ENCODE measurements around the gene CETN3.
"Not testable (repeated sequence)": the region's sequence is repeated elsewhere in the genome, so short reads cannot be mapped to it uniquely, and the experiment has no call there.

The CETN3 gene

DNA sequence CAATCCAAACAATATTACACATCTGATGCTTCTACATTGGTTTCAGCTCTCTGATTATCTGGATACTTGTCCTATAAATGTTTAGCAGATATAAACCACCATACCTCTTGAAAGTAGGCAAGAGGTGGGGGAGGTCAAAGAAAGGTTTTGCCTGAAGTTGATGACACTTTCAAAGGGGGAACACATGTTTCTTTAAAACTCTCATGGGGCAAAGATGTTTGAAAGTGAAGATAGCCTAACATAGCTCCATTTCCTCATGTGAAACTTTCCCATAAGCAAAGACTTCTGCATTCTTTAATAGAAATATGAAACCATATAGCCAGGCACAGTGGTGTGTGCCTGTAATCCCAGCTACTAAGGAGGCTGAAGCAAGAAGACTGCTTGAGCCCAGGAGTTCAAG is 62.1 kb downstream of the CETN3 start:
- H3K79me2 ChIP-seq (ENCODE audit: control insufficient read depth, low read length), result no peaks in the 10 kb centered on the region
- no peaks in the 10 kb centered on the region for H3K4me1 ChIP-seq (ENCODE audit: control insufficient read depth, low read length)
- no peaks in the 10 kb centered on the region for H3K9me2 ChIP-seq (replicated peaks; ENCODE audit: control insufficient read depth, low read length)
- H3K36me3 ChIP-seq (ENCODE audit: control insufficient read depth, low read length), result no peaks in the 10 kb centered on the region
- H3K27me3 ChIP-seq (ENCODE audit: control insufficient read depth, low read length), result no peaks in the 10 kb centered on the region
- no peaks in the 10 kb centered on the region for H4K20me1 ChIP-seq (ENCODE audit: control insufficient read depth, insufficient read depth, low read depth, low read length)
- no peak overlapping the region for H3K4me3 ChIP-seq (ENCODE audit: low read length)
- no peak overlapping the region for H3K4me2 ChIP-seq (ENCODE audit: low read length)
- H3K9me3 ChIP-seq (ENCODE audit: control insufficient read depth, insufficient read depth, low read length), result no peaks in the 10 kb centered on the region
- no peaks in the 10 kb centered on the region for H3F3A ChIP-seq (ENCODE audit: control insufficient read depth, insufficient read depth)
- H3K27ac ChIP-seq (ENCODE audit: low read depth, low read length), result no peak overlapping the region
- TF ChIP-seq, protein P1, sequence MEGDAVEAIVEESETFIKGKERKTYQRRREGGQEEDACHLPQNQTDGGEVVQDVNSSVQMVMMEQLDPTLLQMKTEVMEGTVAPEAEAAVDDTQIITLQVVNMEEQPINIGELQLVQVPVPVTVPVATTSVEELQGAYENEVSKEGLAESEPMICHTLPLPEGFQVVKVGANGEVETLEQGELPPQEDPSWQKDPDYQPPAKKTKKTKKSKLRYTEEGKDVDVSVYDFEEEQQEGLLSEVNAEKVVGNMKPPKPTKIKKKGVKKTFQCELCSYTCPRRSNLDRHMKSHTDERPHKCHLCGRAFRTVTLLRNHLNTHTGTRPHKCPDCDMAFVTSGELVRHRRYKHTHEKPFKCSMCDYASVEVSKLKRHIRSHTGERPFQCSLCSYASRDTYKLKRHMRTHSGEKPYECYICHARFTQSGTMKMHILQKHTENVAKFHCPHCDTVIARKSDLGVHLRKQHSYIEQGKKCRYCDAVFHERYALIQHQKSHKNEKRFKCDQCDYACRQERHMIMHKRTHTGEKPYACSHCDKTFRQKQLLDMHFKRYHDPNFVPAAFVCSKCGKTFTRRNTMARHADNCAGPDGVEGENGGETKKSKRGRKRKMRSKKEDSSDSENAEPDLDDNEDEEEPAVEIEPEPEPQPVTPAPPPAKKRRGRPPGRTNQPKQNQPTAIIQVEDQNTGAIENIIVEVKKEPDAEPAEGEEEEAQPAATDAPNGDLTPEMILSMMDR (IDR thresholded peaks at IDR 0.05; ENCODE audit: low read depth, low read length, poor library complexity, severe bottlenecking), result no peak
- TF ChIP-seq EZH2phosphoT487 (IDR thresholded peaks at IDR 0.05; ENCODE audit: borderline replicate concordance, low read length), result no peak

DNA sequence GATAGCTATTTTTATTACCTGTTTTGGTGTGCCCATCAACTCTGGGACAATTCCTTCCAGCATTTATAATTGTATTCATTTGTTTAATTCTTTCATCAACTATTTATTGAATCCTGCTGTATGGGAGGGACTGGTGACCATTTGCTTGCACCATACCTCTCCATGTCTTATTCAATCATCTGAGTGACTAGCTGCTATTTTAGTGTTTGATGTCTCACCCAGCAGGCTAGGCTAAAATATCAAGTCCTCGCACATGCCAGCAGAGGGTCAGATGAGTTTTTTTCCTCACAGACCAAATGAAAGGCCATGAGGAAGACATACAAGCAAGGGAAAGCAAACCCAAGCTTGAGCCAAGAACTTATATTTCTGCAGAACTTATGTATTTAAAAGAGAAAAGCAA is 63.9 kb downstream of the CETN3 start:
- H3K9me3 ChIP-seq (ENCODE audit: control insufficient read depth, insufficient read depth, low read length), result no peaks in the 10 kb centered on the region
- no peaks in the 10 kb centered on the region for H3K9me2 ChIP-seq (replicated peaks; ENCODE audit: control insufficient read depth, low read length)
- no peaks in the 10 kb centered on the region for H3K79me2 ChIP-seq (ENCODE audit: control insufficient read depth, low read length)
- TF ChIP-seq EZH2phosphoT487 (IDR thresholded peaks at IDR 0.05; ENCODE audit: borderline replicate concordance, low read length), result no peak
- TF ChIP-seq, protein P1 (IDR thresholded peaks at IDR 0.05; ENCODE audit: low read depth, low read length, poor library complexity, severe bottlenecking), result no peak
- no peak overlapping the region for H3K4me2 ChIP-seq (ENCODE audit: low read length)
- H3K27ac ChIP-seq (ENCODE audit: low read depth, low read length), result no peak overlapping the region
- H3F3A ChIP-seq (ENCODE audit: control insufficient read depth, insufficient read depth), result no peaks in the 10 kb centered on the region
- no peaks in the 10 kb centered on the region for H3K36me3 ChIP-seq (ENCODE audit: control insufficient read depth, low read length)
- no peaks in the 10 kb centered on the region for H4K20me1 ChIP-seq (ENCODE audit: control insufficient read depth, insufficient read depth, low read depth, low read length)
- no peak overlapping the region for H3K4me3 ChIP-seq (ENCODE audit: low read length)
- no peaks in the 10 kb centered on the region for H3K27me3 ChIP-seq (ENCODE audit: control insufficient read depth, low read length)
- H3K4me1 ChIP-seq (ENCODE audit: control insufficient read depth, low read length), result no peaks in the 10 kb centered on the region

GRCh38 chr5:90344689-90345088 is 64.9 kb downstream of the CETN3 start:
- Histone ChIP-seq H3F3A (ENCODE audit: control insufficient read depth, insufficient read depth) (no peaks in the 10 kb centered on the region), H4K20me1 (ENCODE audit: control insufficient read depth, insufficient read depth, low read depth, low read length) (no peaks in the 10 kb centered on the region), H3K4me3 (ENCODE audit: low read length) (no peak overlapping the region), H3K4me2 (ENCODE audit: low read length) (no peak overlapping the region), H3K79me2 (ENCODE audit: control insufficient read depth, low read length) (no peaks in the 10 kb centered on the region), H3K27me3 (ENCODE audit: control insufficient read depth, low read length) (no peaks in the 10 kb centered on the region), H3K9me3 (ENCODE audit: control insufficient read depth, insufficient read depth, low read length) (no peaks in the 10 kb centered on the region), H3K4me1 (ENCODE audit: control insufficient read depth, low read length) (no peaks in the 10 kb centered on the region), H3K36me3 (ENCODE audit: control insufficient read depth, low read length) (no peaks in the 10 kb centered on the region), H3K27ac (ENCODE audit: low read depth, low read length) (no peak overlapping the region), H3K9me2 (replicated peaks; ENCODE audit: control insufficient read depth, low read length) (no peaks in the 10 kb centered on the region)
- no peak for TF ChIP-seq EZH2phosphoT487 (IDR thresholded peaks at IDR 0.05; ENCODE audit: borderline replicate concordance, low read length)
- TF ChIP-seq, protein P1 (IDR thresholded peaks at IDR 0.05; ENCODE audit: low read depth, low read length, poor library complexity, severe bottlenecking), result no peak

DNA sequence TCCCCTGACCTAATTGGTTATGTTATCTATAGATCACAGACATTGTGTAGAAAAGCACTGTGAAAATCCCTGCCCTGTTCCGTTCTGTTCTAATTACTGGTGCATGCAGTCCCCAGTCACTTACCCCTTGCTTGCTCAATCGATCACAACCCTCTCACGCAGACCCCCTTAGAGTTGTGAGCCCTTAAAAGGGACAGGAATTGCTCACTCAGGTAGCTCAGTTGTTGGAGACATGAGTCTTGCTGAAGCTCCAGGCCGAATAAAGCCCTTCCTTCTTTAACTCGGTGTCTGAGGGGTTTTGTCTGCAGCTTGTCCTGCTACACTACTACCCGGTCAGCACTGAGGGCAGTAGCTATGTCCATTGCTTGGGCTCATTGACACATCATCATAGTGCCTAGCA is 65.8 kb downstream of the CETN3 start:
- not testable (repeated sequence) for H3K27ac ChIP-seq (ENCODE audit: low read depth, low read length); H3K4me2 ChIP-seq (ENCODE audit: low read length); H3K36me3 ChIP-seq (ENCODE audit: control insufficient read depth, low read length); H3F3A ChIP-seq (ENCODE audit: control insufficient read depth, insufficient read depth); H4K20me1 ChIP-seq (ENCODE audit: control insufficient read depth, insufficient read depth, low read depth, low read length); H3K27me3 ChIP-seq (ENCODE audit: control insufficient read depth, low read length); H3K4me3 ChIP-seq (ENCODE audit: low read length); H3K9me3 ChIP-seq (ENCODE audit: control insufficient read depth, insufficient read depth, low read length); H3K4me1 ChIP-seq (ENCODE audit: control insufficient read depth, low read length); H3K9me2 ChIP-seq (replicated peaks; ENCODE audit: control insufficient read depth, low read length); H3K79me2 ChIP-seq (ENCODE audit: control insufficient read depth, low read length)
